Measurements from ENCODE around the gene DCAF8L1. TPM values are rescaled to one million over a fixed set of nuclear protein-coding genes. Genes with fewer than 3 reads are reported as not detected.

The DCAF8L1 gene
- not detected in 2 replicates for total RNA-seq (2012; rRNA removed)
- polyA plus RNA-seq (2012; rRNA removed), result not detected in 2 replicates
- polyA plus RNA-seq (2012; cell fraction: cytosol; rRNA removed), result not detected in 2 replicates
- not detected in 2 replicates for polyA plus RNA-seq (2012; cell fraction: nucleus; rRNA removed; ENCODE audit: low replicate concordance)
- not detected for Bru-seq, nascent RNA
- BruChase-seq, experiment 1, labeled RNA remaining after a 6-hour chase, result not detected
- not detected for BruChase-seq, experiment 2, labeled RNA remaining after a 2-hour chase
- long read RNA-seq, result 0 reads

DNA sequence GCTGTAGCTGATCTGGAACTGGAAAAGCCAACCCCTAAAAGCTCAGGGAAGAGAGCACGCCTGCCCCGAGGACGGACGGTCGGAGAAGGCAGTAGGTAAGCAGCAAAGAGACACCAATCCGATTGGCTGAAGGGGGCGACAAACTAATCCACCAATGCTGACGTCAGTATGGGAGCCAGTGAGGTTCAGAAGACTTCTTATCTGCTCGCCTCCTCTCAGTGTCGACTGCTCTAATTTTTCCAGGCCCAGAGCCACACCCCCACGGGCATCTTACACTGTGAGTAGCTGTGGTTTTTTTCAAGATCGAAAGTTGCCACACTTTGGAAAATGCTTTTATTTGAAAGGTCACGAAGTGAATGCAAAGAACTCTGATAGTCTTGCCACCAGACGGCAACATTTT, at the start of gene DCAF8L1:
Gene DCAF8L1, minus strand, starts transcription at position 101 of the 400 bp plus-strand sequence. CDS start 115 bp downstream, outside the sequence.
- Histone ChIP-seq H3K9me1 (ENCODE audit: insufficient read depth, low read length) (no peaks in the 10 kb centered on the region), H2AK9ac (replicated peaks; ENCODE audit: low read depth, low read length, poor library complexity) (no peak within 1 kb of the TSS), H4K5ac (ENCODE audit: low read depth, low read length) (no peak within 1 kb of the TSS), H2BK20ac (ENCODE audit: low read depth, low read length) (no peak within 1 kb of the TSS), H3K27ac (ENCODE audit: insufficient read depth, low read length) (no peak within 1 kb of the TSS), H3K56ac (ENCODE audit: extremely low read depth, insufficient read depth, low read length) (no peak within 1 kb of the TSS), H2BK5ac (ENCODE audit: low read depth, low read length, poor library complexity, severe bottlenecking) (no peak within 1 kb of the TSS), H3K9ac (ENCODE audit: low read depth, low read length) (no peak within 1 kb of the TSS), H3K4me3 (ENCODE audit: insufficient read depth, low read depth, low read length) (no peak within 1 kb of the TSS), H4K8ac (ENCODE audit: low read depth in 2 of 2, low read length in 2 of 2) (no peak within 1 kb of the TSS), H3K18ac (ENCODE audit: low read depth, low read length) (no peak within 1 kb of the TSS; the same call in 1 of the 2 replicates), H4K91ac (ENCODE audit: insufficient read depth, low read depth, low read length) (no peak within 1 kb of the TSS), H3K36me3 (ENCODE audit: control insufficient read depth, insufficient read depth, low read length) (no peaks in the 10 kb centered on the region), H3K4ac (ENCODE audit: low read depth, low read length) (no peak within 1 kb of the TSS), H2BK120ac (ENCODE audit: low read depth, low read length) (no peak within 1 kb of the TSS), H3K4me1 (ENCODE audit: control insufficient read depth, insufficient read depth, low read length) (no peaks in the 10 kb centered on the region; the same call in 1 of the 2 replicates), H3K23ac (ENCODE audit: low read depth, low read length) (no peak within 1 kb of the TSS), H3K14ac (replicated peaks; ENCODE audit: low read depth, low read length) (no peak within 1 kb of the TSS), H2AFZ (replicated peaks; ENCODE audit: low read length, poor library complexity) (no peak within 1 kb of the TSS), H2BK15ac (ENCODE audit: low read depth, low read length) (no peak within 1 kb of the TSS), H3K9me3 (ENCODE audit: control insufficient read depth, insufficient read depth, low read length) (peaks cover 5% of the 10 kb centered on the region; the same call in 1 of the 2 replicates), H2AK5ac (ENCODE audit: low read depth, low read length) (no peak within 1 kb of the TSS), H3K79me1 (ENCODE audit: low read depth in 1 of 2, low read length in 2 of 2) (no peaks in the 10 kb centered on the region), H4K20me1 (ENCODE audit: insufficient read depth, low read length) (no peaks in the 10 kb centered on the region), H3K27me3 (ENCODE audit: control insufficient read depth, insufficient read depth, low read length) (no peaks in the 10 kb centered on the region), H3K4me2 (ENCODE audit: low read depth, low read length) (no peak within 1 kb of the TSS)
- dilution Hi-C loops (cut with HindIII; ENCODE audit: low sequenced_read_pairs, unreplicated experiment), result no loop called here
- intact Hi-C loops (cut with micrococcal nuclease), result no loop called here
- no peak for TF ChIP-seq MAZ (IDR thresholded peaks at IDR 0.05; ENCODE audit: borderline replicate concordance, low read depth, low read length)
- TF ChIP-seq BHLHE40 (IDR thresholded peaks at IDR 0.05; ENCODE audit: low read depth, low read length), result no peak
- TF ChIP-seq, protein P1, sequence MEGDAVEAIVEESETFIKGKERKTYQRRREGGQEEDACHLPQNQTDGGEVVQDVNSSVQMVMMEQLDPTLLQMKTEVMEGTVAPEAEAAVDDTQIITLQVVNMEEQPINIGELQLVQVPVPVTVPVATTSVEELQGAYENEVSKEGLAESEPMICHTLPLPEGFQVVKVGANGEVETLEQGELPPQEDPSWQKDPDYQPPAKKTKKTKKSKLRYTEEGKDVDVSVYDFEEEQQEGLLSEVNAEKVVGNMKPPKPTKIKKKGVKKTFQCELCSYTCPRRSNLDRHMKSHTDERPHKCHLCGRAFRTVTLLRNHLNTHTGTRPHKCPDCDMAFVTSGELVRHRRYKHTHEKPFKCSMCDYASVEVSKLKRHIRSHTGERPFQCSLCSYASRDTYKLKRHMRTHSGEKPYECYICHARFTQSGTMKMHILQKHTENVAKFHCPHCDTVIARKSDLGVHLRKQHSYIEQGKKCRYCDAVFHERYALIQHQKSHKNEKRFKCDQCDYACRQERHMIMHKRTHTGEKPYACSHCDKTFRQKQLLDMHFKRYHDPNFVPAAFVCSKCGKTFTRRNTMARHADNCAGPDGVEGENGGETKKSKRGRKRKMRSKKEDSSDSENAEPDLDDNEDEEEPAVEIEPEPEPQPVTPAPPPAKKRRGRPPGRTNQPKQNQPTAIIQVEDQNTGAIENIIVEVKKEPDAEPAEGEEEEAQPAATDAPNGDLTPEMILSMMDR (conservative IDR thresholded peaks at IDR 0.05; ENCODE audit: low read depth, low read length), result no peak
- TF ChIP-seq, protein P2, sequence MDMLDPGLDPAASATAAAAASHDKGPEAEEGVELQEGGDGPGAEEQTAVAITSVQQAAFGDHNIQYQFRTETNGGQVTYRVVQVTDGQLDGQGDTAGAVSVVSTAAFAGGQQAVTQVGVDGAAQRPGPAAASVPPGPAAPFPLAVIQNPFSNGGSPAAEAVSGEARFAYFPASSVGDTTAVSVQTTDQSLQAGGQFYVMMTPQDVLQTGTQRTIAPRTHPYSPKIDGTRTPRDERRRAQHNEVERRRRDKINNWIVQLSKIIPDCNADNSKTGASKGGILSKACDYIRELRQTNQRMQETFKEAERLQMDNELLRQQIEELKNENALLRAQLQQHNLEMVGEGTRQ (IDR thresholded peaks at IDR 0.05; ENCODE audit: low read depth, low read length), result no peak
- TF ChIP-seq MXI1 (IDR thresholded peaks at IDR 0.05; ENCODE audit: borderline replicate concordance, low read depth, low read length), result no peak
- TF ChIP-seq, protein P3, sequence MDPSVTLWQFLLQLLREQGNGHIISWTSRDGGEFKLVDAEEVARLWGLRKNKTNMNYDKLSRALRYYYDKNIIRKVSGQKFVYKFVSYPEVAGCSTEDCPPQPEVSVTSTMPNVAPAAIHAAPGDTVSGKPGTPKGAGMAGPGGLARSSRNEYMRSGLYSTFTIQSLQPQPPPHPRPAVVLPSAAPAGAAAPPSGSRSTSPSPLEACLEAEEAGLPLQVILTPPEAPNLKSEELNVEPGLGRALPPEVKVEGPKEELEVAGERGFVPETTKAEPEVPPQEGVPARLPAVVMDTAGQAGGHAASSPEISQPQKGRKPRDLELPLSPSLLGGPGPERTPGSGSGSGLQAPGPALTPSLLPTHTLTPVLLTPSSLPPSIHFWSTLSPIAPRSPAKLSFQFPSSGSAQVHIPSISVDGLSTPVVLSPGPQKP (IDR thresholded peaks at IDR 0.05; ENCODE audit: borderline replicate concordance, low read depth, low read length), result no peak
- WGBS, 2 experiments (ENCODE audit: extremely low coverage in 2 of 2, insufficient read length in 1 of 2), result no CpG with 5 or more reads among the region's 14 CpGs
- no peak for ATAC-seq (ENCODE audit: low read depth)
- in situ Hi-C loops (cut with MboI; ENCODE audit: low sequenced_read_pairs), result no loop called here
- BruUV-seq (replicated peaks), result no TSS peak
- ChIA-PET POLR2A (ENCODE audit: unreplicated experiment) (no interaction called here), CTCF (no interaction called here)
- no peak for DNase-seq
